Measurements from ENCODE around the gene KLHL22. TPM values are rescaled to one million over a fixed set of nuclear protein-coding genes. Genes with fewer than 3 reads are reported as not detected.
A peak's percentile ranks its signal among the peaks of the same experiment; 100 is the strongest.
"Not testable (repeated sequence)": the region's sequence is repeated elsewhere in the genome, so short reads cannot be mapped to it uniquely, and the experiment has no call there.

Gene KLHL22
- total RNA-seq, 1 donor = 36.9 TPM

DNA sequence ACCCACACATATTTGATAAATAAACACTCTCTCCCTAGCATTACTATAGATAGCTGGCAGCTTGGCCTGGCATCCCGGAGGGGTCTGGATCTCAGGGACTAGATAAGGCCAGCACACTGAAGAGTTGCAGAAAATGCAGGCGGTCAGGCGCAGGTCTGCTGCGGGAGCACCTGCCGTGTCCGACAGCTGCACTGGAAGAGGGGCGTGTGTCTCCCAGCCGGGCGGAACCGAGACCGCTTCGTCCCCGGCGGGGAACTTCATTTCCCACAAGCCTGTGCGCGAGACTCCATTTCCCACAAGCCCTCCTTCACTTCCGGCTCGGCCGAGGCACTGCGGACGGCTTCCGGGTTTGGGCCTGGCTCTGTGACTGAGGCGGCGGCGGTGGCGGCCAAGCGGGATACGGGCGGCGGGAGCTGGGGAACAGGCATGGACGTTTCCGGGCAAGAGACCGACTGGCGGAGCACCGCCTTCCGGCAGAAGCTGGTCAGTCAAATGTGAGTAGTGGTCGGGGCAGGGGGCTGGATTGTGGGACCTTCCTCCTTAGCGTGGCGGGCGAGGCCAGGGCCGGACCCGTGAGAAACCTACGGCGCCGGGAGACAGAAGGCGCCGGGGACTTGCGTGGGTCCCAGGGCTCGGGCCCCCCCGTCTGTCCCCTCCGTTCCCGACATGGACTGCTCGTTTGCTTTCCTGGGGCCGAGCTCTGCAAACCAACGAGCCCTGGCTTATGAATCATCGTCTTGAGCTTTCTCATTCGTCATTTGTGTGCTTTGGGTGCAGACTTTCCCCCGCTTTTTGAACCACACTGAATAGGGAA, 11.9 kb upstream of the KLHL22 start, which contains the start of gene MED15:
Gene MED15 (plus strand): TSS at position 358 of the 814 bp plus-strand sequence. CDS start 69 bp downstream, at position 427.
- TF ChIP-seq, protein P1, sequence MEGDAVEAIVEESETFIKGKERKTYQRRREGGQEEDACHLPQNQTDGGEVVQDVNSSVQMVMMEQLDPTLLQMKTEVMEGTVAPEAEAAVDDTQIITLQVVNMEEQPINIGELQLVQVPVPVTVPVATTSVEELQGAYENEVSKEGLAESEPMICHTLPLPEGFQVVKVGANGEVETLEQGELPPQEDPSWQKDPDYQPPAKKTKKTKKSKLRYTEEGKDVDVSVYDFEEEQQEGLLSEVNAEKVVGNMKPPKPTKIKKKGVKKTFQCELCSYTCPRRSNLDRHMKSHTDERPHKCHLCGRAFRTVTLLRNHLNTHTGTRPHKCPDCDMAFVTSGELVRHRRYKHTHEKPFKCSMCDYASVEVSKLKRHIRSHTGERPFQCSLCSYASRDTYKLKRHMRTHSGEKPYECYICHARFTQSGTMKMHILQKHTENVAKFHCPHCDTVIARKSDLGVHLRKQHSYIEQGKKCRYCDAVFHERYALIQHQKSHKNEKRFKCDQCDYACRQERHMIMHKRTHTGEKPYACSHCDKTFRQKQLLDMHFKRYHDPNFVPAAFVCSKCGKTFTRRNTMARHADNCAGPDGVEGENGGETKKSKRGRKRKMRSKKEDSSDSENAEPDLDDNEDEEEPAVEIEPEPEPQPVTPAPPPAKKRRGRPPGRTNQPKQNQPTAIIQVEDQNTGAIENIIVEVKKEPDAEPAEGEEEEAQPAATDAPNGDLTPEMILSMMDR (IDR thresholded peaks at IDR 0.05; ENCODE audit: extremely low read depth, low read depth, low read length) = no peak
- no peaks in the 10 kb centered on the region for H3K9me3 ChIP-seq (ENCODE audit: low read depth, low read length)
- peak; percentile 96 for DNase-seq (ENCODE audit: insufficient read length, low spot score, missing footprints)
- H3K4me1 ChIP-seq (ENCODE audit: insufficient read depth, low read length) = peaks cover 38% of the 10 kb centered on the region
- H3K27ac ChIP-seq (ENCODE audit: low read depth, low read length) = peak within 1 kb of the TSS; percentile 95
- no peaks in the 10 kb centered on the region for H3K27me3 ChIP-seq (ENCODE audit: insufficient read depth, low read length)
- H2AFZ ChIP-seq (ENCODE audit: low read length) = peak within 1 kb of the TSS; percentile 95
- peak within 1 kb of the TSS; percentile 89 for H3K4me3 ChIP-seq (ENCODE audit: insufficient read depth, low read length)
- peak within 1 kb of the TSS; percentile 96 for H3K4me2 ChIP-seq (ENCODE audit: insufficient read depth, low read length)
- H3K79me2 ChIP-seq (ENCODE audit: insufficient read depth, low read length) = peaks cover 54% of the 10 kb centered on the region
- H4K20me1 ChIP-seq (ENCODE audit: insufficient read depth, low read length) = peaks cover 32% of the 10 kb centered on the region
- H3K36me3 ChIP-seq (ENCODE audit: insufficient read depth, low read length) = no peaks in the 10 kb centered on the region

DNA sequence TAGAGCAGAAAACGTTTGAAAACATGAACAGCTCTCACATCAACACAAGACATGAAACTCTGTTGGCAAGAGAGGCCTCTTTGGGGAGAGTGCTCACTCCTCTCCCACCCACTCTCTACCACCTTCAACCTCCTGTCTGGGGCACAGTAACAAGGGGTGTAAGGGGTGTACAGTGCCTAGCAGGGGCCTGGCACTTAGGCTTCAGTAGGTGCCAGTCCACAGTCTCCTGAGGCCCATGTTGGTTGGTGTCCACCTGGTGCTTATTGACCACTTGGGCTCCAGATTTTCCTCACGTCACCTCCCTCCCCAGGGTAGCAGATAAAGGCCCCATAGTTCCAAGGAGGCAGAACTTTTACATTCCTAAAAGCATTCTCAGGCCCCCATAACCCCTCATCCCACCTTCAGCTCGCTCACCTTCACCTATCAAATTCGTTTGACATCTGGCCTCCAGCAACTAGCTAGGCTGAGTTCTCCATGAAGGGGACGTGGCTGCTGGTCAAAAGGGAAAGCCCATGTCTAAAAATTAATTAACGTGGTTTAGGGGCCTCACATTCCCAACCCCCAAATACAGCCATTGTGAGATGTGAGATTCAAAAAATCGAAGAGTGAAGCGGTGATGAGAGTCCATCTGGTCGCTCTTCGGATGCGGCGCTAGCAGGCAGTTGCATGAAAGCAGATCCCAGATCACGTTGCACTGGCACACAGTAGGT, 11.1 kb upstream of the KLHL22 start:
- TF ChIP-seq, protein P1 (IDR thresholded peaks at IDR 0.05; ENCODE audit: extremely low read depth, low read depth, low read length) = no peak
- peak overlapping the region; percentile 95 for H3K27ac ChIP-seq (ENCODE audit: low read depth, low read length)

DNA sequence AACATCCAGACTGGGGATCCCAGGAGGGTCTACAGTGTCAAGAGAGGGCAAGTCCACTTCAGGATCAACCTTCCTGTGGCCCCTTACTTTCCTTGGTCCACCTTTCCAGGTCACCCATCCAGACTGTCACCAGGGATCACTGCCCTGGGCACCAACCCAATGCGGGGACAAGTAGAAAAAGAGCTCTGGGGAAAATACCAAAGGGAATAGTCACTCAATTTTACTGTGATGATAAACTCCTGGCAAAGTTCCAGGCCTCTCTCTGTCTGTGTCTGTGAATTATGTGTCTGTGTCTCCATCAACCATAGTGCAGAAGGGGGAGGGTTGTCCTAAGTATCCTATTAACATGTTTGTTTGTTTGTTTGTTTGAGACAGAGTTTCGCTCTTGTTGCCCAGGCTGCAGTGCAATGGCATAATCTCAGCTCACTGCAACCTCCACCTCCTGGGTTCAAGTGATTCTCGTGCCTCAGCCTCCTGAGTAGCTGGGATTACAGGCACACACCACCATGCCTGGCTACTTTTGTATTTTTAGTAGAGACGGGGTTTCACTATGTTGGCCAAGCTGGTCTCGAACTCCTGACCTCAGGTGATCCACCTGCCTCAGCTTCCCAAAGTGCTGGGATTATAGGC, 8.8 kb upstream of the KLHL22 start:
- H3K4me3 ChIP-seq (ENCODE audit: insufficient read depth, low read length); H3K27ac ChIP-seq (ENCODE audit: low read depth, low read length); H3K4me2 ChIP-seq (ENCODE audit: insufficient read depth, low read length): not testable (repeated sequence)

More for the DNA sequence above, 11.1 kb upstream of the KLHL22 start:
- Histone ChIP-seq H3K4me1 (ENCODE audit: insufficient read depth, low read length) (peaks cover 38% of the 10 kb centered on the region), H3K27me3 (ENCODE audit: insufficient read depth, low read length) (no peaks in the 10 kb centered on the region), H3K4me2 (ENCODE audit: insufficient read depth, low read length) (peak overlapping the region; percentile 96), H3K4me3 (ENCODE audit: insufficient read depth, low read length) (peak overlapping the region; percentile 89), H3K36me3 (ENCODE audit: insufficient read depth, low read length) (no peaks in the 10 kb centered on the region), H4K20me1 (ENCODE audit: insufficient read depth, low read length) (peaks cover 27% of the 10 kb centered on the region), H2AFZ (ENCODE audit: low read length) (peak overlapping the region; percentile 95), H3K9me3 (ENCODE audit: low read depth, low read length) (no peaks in the 10 kb centered on the region), H3K79me2 (ENCODE audit: insufficient read depth, low read length) (peaks cover 46% of the 10 kb centered on the region)
- no peak for DNase-seq (ENCODE audit: insufficient read length, low spot score, missing footprints)

DNA sequence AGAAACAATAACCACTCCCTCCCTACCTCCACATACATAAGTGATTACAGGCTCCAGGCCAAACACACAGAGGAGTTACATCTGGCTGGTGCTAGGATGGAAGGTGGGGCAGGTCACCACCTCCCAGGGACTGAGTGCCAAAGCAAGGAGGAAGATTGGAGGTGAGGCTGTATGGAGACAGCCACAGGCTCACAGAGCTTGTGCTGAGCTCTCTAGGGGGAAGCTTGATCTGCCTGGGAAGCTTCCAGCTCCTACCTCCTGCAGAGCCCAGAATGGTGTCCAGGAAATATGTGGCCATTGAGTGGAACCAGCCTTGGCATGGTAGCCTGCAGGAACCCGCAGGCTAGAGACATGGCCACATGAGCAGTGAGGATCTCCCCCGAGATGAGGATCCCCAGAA, 8.2 kb upstream of the KLHL22 start:
- DNase-seq (ENCODE audit: insufficient read length, low spot score, missing footprints) = no peak
- TF ChIP-seq, protein P1 (IDR thresholded peaks at IDR 0.05; ENCODE audit: extremely low read depth, low read depth, low read length) = no peak
- Histone ChIP-seq H3K4me1 (ENCODE audit: insufficient read depth, low read length) (peaks cover 20% of the 10 kb centered on the region), H3K27ac (ENCODE audit: low read depth, low read length) (no peak overlapping the region), H3K79me2 (ENCODE audit: insufficient read depth, low read length) (peaks cover 18% of the 10 kb centered on the region), H2AFZ (ENCODE audit: low read length) (no peak overlapping the region), H3K4me3 (ENCODE audit: insufficient read depth, low read length) (no peak overlapping the region), H3K4me2 (ENCODE audit: insufficient read depth, low read length) (no peak overlapping the region), H3K36me3 (ENCODE audit: insufficient read depth, low read length) (no peaks in the 10 kb centered on the region), H3K27me3 (ENCODE audit: insufficient read depth, low read length) (no peaks in the 10 kb centered on the region), H3K9me3 (ENCODE audit: low read depth, low read length) (no peaks in the 10 kb centered on the region), H4K20me1 (ENCODE audit: insufficient read depth, low read length) (peaks cover 2% of the 10 kb centered on the region)

More for the DNA sequence above, 8.8 kb upstream of the KLHL22 start:
- Histone ChIP-seq H3K79me2 (ENCODE audit: insufficient read depth, low read length) (peaks cover 23% of the 10 kb centered on the region), H3K4me1 (ENCODE audit: insufficient read depth, low read length) (peaks cover 25% of the 10 kb centered on the region)
- H3K9me3 ChIP-seq (ENCODE audit: low read depth, low read length); H4K20me1 ChIP-seq (ENCODE audit: insufficient read depth, low read length); H3K27me3 ChIP-seq (ENCODE audit: insufficient read depth, low read length); H3K36me3 ChIP-seq (ENCODE audit: insufficient read depth, low read length); H2AFZ ChIP-seq (ENCODE audit: low read length): not testable (repeated sequence)
- DNase-seq (ENCODE audit: insufficient read length, low spot score, missing footprints) = peak; percentile 68
